HG03457 (cell line): ENCODE data around the gene PHTF2.
"Not testable (repeated sequence)": the region's sequence is repeated elsewhere in the genome, so short reads cannot be mapped to it uniquely, and the experiment has no call there.

Experiments
- ATAC-seq: cut with Tn5 transposase; IDR thresholded peaks from one replicate; pipeline ENCODE4 v1.9.1; 2021; ENCODE audit warnings: moderate number of reproducible peaks; ENCODE audit not compliant: unreplicated experiment

The PHTF2 gene

DNA sequence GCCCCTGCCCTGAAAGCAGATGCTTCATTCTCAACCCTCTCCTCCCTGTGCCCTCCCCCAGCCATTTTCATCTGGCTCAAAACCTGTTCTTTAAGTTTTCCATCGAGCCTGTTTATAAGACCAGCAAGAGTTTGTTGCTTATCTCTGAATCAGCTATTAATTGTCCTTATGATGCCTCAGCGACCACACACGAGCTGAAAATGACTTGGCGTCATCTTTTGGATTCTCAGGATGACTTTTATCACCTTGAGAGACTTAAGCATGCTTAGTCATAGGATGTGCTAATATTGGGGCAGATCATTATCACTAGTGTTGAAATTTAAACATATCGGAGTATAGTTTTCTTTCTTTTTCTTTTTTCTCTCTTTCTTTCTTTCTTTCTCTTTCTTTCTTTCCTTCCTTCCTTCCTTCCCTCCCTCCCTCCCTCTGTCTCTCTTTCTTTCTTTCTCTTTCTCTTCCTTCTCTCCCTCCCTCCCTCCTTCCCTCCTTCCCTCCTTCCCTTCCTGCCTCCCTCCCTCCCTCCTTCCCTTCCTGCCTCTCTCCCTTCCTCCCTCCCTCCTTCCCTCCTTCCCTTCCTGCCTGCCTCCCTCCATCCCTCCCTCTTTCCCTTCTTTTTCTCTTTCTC, 184.5 kb downstream of the PHTF2 start:
- no peak for ATAC-seq

GRCh38 chr7:77983973-77984372, 185.4 kb downstream of the PHTF2 start:
- no peak for ATAC-seq

GRCh38 chr7:77985232-77985973, 186.8 kb downstream of the PHTF2 start:
- no peak for ATAC-seq

DNA sequence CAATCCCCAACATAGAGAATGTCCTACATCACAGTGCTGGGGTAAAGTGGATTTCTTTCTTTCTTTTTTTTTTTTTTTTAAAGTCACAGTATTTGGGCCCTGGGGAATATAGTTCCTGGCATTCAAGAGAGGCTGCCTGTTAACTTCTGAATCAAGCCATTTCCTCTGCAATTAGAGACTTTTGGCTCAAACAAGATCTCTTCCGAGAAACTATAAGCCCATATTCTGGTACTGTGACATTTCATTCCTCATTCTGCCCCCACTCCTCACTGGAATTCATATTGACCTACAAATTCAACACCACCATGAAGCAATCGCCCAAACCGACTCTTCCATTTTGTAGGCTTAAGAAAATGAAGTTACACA, 187.4 kb downstream of the PHTF2 start:
- ATAC-seq: no peak

DNA sequence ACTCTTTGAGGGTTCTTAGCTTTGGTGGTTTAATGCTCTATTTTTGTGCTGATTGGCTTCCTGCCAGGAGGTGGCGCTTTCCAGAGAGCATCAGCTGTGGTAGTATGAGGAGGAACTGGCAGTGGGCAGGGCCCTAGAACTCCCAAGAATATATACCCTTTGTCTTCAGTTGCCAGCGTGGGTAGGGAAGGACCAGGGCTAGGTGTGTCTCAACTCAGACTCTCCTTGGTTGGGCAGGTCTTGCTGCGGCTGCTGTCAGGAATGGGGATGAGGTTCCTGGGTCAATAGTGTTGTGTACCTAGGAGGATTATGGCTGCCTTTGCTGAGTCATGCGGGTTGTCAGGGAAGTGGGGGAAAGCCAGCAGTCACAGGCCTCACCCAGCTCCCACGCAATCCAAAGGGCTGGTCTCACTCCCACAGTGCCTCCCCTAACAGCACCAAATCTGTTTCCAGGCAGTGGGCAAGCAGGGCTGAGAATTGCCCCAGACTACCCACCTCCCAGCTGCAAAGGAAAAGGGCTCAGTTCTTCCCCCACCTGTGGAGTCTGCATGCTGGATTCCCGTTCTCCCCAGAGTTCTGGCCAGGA, 191.5 kb downstream of the PHTF2 start:
- no peak for ATAC-seq

DNA sequence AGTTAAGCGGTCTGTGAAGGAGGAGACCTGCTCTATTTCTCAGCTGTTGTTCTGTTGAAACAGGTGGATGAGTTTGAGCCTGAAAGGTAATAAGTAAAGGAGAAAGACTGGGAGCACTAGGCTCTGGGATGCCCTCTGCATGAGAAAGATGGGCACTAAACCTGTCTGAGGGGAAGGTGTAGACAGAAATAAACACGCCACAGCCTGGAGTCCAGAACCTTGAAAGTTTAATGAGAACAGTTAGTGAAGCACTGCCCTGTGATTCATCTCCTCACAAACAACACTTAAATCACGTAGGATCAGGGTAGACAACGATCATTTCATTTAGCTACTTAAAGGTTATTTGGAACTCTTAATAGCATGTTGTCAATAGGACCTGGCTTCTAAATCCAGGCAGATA, 193.1 kb downstream of the PHTF2 start:
- no peak for ATAC-seq

GRCh38 chr7:77993838-77994237, 195.3 kb downstream of the PHTF2 start:
- ATAC-seq: no peak

- ATAC-seq: no peak
Observed at GRCh38 chr7:77995717-77996116, 197.1 kb downstream of the PHTF2 start.

- ATAC-seq: not testable (repeated sequence)
Observed at GRCh38 chr7:77999168-77999567, 200.6 kb downstream of the PHTF2 start.

GRCh38 chr7:78002021-78002420, 203.4 kb downstream of the PHTF2 start:
- no peak for ATAC-seq

- ATAC-seq: no peak
Observed at GRCh38 chr7:78002715-78003114, 204.1 kb downstream of the PHTF2 start.

DNA sequence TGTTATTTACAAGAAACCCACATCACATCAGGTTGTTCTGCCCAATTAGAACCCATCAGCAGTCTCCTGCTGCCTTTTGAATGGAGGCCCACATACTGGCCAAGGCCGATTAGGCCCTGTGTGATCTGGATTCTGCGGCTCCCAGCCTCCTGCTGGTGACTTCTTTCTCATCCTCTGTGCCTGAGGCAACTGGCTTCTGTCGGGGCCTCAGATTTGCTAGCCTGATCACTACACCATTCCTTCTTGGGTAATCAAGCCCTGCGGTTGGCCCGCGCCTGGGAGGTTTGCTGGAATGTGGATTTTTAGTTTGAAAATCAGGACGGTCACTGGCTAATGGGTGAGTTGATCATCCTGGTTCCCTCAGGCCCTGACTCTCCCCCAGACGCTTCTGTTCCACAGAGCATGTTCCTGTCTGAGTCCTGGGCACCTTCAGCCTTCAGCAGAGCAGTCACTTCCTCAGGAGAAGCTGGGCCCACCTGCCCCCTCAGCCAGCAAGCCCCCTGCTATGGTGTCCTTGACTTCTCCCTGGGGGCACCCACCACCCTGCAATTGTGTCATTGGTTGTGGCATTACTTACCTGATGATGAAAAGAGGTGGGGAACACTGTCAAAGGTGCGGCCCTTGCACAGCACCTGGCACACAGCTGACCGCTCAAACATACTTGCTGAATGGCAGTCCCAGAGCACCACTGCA, 207.6 kb downstream of the PHTF2 start:
- no peak for ATAC-seq
